Body of pancreas (tissue), 4 donors: ENCODE results near the gene PLXNB2.

Experiments used
- CTCF ChIP-seq, 7 experiments: fragments of 450-650 bp in 4 of 7; fragments of 200-600 bp in 3 of 7; sonication (generic) in 3 of 7; IDR thresholded peaks; one replicate each; pipeline ENCODE4 v1.5.1; 2016 to 2019; ENCODE audit warnings: antibody characterized with exemption in 7 of 7
- POLR2A ChIP-seq, 3 donors: fragments of 450-650 bp; IDR thresholded peaks; one replicate each; pipeline ENCODE4 v1.6.1; 2016; ENCODE audit warnings: antibody characterized with exemption in 3 of 3, mild to moderate bottlenecking in 2 of 3

DNA sequence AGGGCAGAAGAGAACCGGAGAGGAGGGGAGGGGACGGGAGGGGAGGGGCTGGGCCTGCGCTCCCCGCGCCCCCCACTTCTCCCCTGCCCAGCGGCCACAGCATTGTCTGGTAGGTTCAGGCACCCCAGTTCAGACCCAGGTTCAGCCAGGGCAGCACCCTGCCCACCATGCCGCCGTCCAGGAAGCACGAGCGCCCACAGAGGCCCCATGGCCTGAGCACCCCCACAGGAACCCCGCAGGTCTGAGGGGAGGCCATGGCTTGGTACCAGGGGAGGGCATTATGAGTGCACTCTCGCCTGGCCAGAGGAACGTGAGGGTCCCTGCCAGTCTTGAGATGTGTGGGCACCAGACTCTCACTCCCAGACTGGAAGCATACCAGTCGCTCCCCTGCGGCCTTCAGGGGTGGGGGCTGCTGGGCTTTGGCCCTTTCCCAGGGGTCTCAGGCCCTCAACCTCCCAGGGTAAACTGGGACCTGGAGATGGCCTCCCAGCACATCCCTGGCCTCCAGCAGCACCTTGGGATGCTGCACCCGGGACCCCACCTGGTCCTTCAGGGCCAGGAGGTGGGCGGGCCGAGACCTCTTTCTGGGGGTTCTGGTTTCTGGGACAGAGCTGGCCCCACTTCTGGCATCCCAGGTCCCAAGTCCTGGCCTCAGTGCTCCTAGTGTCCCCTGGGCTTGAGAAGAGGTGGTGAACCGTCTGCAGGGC, 597 bp upstream of the PLXNB2 start:
- TF ChIP-seq CTCF (IDR thresholded peaks at IDR 0.05) (no peak), POLR2A (IDR thresholded peaks at IDR 0.05) (no peak)
